ENCODE data around the gene TAF15.

GRCh38 chr17:35889818-35890773 is 80.8 kb downstream of the TAF15 start:
- TF ChIP-seq CTCF (conservative IDR thresholded peaks at IDR 0.05) (no peak), EZH2 (IDR thresholded peaks at IDR 0.05; ENCODE audit: low read depth) (no peak)

All from PC-9 (cell line).